ENCODE measurements around the gene MRPL41. TPM values are rescaled to one million over a fixed set of nuclear protein-coding genes. Genes with fewer than 3 reads are reported as not detected.

MRPL41 gene
- total and polyA plus RNA-seq, 2 of the 13 experiments (the other 11 are each of a cell fraction or from before 2014, with no cell fraction given) = 20.9 to 54.0 TPM

DNA sequence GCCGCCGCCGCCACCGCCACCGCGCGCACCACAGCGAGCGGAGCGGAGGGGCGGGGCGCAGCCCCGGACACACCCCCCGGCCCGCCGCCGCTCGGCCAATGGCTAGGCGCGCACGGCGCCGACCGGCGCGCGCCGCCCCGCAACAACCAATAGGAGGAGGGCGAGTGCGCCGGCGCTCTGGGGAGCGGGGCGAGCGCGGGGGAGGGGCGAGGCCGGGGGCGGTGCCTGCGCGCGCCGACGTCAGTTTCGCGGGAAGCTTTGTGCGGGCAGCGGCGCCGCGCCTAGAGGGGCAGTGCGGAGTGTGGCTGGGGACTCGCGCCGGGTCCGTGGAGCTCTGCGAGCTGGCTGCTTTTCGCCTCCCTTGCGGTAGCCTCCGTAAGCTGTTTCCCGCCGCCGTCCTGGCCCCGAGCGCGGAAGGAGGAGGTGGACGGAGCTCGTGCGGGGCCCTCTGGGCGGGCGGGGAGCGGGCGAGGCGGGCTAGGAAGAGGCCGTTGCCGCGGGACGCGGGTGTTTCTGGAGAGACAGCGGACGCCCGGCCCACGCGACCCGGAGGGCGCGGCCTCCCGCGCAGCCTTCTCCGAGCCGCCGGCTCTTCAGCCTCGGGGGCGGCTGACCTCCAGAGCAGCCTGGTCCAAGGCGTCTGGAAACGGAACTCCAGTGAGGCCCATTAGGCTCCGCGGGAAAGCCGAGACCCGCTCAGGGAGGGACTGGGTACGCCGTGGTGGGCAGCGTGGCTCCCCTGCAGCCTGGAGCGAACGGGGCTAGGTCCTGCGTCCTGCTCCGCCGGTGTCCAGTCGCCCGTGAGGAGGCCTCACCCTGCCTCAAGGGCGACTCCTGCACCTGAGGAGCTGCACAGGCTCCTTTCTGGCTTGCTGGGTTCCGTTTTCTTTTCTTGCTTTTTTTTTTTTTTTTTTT, 39.0 kb downstream of the MRPL41 start, which contains the start of gene ZMYND19 (continued):
- TF ChIP-seq, protein P1, sequence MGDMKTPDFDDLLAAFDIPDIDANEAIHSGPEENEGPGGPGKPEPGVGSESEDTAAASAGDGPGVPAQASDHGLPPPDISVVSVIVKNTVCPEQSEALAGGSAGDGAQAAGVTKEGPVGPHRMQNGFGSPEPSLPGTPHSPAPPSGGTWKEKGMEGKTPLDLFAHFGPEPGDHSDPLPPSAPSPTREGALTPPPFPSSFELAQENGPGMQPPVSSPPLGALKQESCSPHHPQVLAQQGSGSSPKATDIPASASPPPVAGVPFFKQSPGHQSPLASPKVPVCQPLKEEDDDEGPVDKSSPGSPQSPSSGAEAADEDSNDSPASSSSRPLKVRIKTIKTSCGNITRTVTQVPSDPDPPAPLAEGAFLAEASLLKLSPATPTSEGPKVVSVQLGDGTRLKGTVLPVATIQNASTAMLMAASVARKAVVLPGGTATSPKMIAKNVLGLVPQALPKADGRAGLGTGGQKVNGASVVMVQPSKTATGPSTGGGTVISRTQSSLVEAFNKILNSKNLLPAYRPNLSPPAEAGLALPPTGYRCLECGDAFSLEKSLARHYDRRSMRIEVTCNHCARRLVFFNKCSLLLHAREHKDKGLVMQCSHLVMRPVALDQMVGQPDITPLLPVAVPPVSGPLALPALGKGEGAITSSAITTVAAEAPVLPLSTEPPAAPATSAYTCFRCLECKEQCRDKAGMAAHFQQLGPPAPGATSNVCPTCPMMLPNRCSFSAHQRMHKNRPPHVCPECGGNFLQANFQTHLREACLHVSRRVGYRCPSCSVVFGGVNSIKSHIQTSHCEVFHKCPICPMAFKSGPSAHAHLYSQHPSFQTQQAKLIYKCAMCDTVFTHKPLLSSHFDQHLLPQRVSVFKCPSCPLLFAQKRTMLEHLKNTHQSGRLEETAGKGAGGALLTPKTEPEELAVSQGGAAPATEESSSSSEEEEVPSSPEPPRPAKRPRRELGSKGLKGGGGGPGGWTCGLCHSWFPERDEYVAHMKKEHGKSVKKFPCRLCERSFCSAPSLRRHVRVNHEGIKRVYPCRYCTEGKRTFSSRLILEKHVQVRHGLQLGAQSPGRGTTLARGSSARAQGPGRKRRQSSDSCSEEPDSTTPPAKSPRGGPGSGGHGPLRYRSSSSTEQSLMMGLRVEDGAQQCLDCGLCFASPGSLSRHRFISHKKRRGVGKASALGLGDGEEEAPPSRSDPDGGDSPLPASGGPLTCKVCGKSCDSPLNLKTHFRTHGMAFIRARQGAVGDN (CRISPR knock-in tag; IDR thresholded peaks at IDR 0.05) = peak; percentile 76
- TF ChIP-seq ZNF468 (CRISPR knock-in tag; IDR thresholded peaks at IDR 0.05) = no peak
- TF ChIP-seq, protein P2, sequence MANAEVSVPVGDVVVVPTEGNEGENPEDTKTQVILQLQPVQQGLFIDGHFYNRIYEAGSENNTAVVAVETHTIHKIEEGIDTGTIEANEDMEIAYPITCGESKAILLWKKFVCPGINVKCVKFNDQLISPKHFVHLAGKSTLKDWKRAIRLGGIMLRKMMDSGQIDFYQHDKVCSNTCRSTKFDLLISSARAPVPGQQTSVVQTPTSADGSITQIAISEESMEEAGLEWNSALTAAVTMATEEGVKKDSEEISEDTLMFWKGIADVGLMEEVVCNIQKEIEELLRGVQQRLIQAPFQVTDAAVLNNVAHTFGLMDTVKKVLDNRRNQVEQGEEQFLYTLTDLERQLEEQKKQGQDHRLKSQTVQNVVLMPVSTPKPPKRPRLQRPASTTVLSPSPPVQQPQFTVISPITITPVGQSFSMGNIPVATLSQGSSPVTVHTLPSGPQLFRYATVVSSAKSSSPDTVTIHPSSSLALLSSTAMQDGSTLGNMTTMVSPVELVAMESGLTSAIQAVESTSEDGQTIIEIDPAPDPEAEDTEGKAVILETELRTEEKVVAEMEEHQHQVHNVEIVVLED (CRISPR knock-in tag; IDR thresholded peaks at IDR 0.05; ENCODE audit: borderline replicate concordance) = peak; percentile 67; the same call in 1 of the 2 replicates
- TF ChIP-seq ZNF879 (CRISPR knock-in tag; IDR thresholded peaks at IDR 0.05) = no peak
- no peak for TF ChIP-seq HOXA5 (CRISPR knock-in tag; IDR thresholded peaks at IDR 0.05)
- no peak for TF ChIP-seq ARHGAP35 (CRISPR knock-in tag; IDR thresholded peaks at IDR 0.05; ENCODE audit: borderline replicate concordance)
- TF ChIP-seq, protein P3, sequence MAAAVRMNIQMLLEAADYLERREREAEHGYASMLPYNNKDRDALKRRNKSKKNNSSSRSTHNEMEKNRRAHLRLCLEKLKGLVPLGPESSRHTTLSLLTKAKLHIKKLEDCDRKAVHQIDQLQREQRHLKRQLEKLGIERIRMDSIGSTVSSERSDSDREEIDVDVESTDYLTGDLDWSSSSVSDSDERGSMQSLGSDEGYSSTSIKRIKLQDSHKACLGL (CRISPR knock-in tag; IDR thresholded peaks at IDR 0.05) = peak; percentile 70
- peak; percentile 52 for TF ChIP-seq SP2 (CRISPR knock-in tag; IDR thresholded peaks at IDR 0.05)
- no peak for TF ChIP-seq NCOA5 (CRISPR knock-in tag; IDR thresholded peaks at IDR 0.05)
- TF ChIP-seq SP140L (CRISPR knock-in tag; IDR thresholded peaks at IDR 0.05; ENCODE audit: borderline replicate concordance) = no peak
- TF ChIP-seq, protein P4, sequence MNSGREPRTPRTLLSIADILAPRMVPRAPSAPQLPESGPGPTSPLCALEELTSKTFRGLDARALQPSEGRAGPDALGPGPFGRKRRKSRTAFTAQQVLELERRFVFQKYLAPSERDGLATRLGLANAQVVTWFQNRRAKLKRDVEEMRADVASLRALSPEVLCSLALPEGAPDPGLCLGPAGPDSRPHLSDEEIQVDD (CRISPR knock-in tag; IDR thresholded peaks at IDR 0.05; ENCODE audit: borderline replicate concordance) = no peak
- TF ChIP-seq, protein P5, sequence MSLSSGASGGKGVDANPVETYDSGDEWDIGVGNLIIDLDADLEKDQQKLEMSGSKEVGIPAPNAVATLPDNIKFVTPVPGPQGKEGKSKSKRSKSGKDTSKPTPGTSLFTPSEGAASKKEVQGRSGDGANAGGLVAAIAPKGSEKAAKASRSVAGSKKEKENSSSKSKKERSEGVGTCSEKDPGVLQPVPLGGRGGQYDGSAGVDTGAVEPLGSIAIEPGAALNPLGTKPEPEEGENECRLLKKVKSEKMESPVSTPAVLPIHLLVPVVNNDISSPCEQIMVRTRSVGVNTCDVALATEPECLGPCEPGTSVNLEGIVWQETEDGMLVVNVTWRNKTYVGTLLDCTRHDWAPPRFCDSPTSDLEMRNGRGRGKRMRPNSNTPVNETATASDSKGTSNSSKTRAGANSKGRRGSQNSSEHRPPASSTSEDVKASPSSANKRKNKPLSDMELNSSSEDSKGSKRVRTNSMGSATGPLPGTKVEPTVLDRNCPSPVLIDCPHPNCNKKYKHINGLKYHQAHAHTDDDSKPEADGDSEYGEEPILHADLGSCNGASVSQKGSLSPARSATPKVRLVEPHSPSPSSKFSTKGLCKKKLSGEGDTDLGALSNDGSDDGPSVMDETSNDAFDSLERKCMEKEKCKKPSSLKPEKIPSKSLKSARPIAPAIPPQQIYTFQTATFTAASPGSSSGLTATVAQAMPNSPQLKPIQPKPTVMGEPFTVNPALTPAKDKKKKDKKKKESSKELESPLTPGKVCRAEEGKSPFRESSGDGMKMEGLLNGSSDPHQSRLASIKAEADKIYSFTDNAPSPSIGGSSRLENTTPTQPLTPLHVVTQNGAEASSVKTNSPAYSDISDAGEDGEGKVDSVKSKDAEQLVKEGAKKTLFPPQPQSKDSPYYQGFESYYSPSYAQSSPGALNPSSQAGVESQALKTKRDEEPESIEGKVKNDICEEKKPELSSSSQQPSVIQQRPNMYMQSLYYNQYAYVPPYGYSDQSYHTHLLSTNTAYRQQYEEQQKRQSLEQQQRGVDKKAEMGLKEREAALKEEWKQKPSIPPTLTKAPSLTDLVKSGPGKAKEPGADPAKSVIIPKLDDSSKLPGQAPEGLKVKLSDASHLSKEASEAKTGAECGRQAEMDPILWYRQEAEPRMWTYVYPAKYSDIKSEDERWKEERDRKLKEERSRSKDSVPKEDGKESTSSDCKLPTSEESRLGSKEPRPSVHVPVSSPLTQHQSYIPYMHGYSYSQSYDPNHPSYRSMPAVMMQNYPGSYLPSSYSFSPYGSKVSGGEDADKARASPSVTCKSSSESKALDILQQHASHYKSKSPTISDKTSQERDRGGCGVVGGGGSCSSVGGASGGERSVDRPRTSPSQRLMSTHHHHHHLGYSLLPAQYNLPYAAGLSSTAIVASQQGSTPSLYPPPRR (CRISPR knock-in tag; IDR thresholded peaks at IDR 0.05; ENCODE audit: borderline replicate concordance) = no peak
- no peak for TF ChIP-seq MBNL3 (CRISPR knock-in tag; conservative IDR thresholded peaks at IDR 0.05)
- TF ChIP-seq FOSL2 (CRISPR knock-in tag; IDR thresholded peaks at IDR 0.05) = no peak
- no peak for TF ChIP-seq ZNF883 (CRISPR knock-in tag; IDR thresholded peaks at IDR 0.05; ENCODE audit: not compliant biosample characterization)

All from HepG2 (cell line).